ENCODE data around the gene ROM1. TPM values are rescaled to one million over a fixed set of nuclear protein-coding genes. Genes with fewer than 3 reads are reported as not detected.
"Not testable (repeated sequence)": the region's sequence is repeated elsewhere in the genome, so short reads cannot be mapped to it uniquely, and the experiment has no call there.

ROM1 gene
- total RNA-seq, 1 donor from 2014 or later: 2.0 TPM

DNA sequence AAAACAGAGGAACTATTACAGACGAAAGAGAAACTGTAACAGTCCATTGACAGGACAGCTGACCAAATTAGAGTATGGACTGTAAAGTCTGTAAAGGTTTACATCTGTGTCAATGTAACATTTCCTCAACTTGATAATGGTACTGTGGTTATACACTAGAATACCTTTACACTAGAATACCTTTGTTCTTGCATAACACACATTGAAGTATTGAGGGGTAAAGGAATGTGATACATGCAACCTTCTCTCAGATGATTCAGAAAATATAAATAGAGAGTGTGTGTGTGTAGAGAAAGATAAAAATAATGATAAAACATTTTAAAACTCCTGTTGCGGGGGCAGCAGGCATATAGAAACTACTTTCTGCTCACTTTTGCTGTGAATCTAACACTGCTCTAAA is 33.8 kb upstream of the ROM1 start:
- no peak overlapping the region for H3K4me3 ChIP-seq
- intact Hi-C loops (cut with micrococcal nuclease): no loop called here
- H3K9me3 ChIP-seq (replicated peaks): no peaks in the 10 kb centered on the region
- no peaks in the 10 kb centered on the region for H3K27me3 ChIP-seq (ENCODE audit: low read depth)
- H3K27ac ChIP-seq (replicated peaks): no peak overlapping the region
- H3K36me3 ChIP-seq: peaks cover 61% of the 10 kb centered on the region
- TF ChIP-seq, protein P1, sequence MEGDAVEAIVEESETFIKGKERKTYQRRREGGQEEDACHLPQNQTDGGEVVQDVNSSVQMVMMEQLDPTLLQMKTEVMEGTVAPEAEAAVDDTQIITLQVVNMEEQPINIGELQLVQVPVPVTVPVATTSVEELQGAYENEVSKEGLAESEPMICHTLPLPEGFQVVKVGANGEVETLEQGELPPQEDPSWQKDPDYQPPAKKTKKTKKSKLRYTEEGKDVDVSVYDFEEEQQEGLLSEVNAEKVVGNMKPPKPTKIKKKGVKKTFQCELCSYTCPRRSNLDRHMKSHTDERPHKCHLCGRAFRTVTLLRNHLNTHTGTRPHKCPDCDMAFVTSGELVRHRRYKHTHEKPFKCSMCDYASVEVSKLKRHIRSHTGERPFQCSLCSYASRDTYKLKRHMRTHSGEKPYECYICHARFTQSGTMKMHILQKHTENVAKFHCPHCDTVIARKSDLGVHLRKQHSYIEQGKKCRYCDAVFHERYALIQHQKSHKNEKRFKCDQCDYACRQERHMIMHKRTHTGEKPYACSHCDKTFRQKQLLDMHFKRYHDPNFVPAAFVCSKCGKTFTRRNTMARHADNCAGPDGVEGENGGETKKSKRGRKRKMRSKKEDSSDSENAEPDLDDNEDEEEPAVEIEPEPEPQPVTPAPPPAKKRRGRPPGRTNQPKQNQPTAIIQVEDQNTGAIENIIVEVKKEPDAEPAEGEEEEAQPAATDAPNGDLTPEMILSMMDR (IDR thresholded peaks at IDR 0.05; ENCODE audit: borderline replicate concordance): no peak
- DNase-seq: no peak
- H3K4me1 ChIP-seq: peaks cover 44% of the 10 kb centered on the region

DNA sequence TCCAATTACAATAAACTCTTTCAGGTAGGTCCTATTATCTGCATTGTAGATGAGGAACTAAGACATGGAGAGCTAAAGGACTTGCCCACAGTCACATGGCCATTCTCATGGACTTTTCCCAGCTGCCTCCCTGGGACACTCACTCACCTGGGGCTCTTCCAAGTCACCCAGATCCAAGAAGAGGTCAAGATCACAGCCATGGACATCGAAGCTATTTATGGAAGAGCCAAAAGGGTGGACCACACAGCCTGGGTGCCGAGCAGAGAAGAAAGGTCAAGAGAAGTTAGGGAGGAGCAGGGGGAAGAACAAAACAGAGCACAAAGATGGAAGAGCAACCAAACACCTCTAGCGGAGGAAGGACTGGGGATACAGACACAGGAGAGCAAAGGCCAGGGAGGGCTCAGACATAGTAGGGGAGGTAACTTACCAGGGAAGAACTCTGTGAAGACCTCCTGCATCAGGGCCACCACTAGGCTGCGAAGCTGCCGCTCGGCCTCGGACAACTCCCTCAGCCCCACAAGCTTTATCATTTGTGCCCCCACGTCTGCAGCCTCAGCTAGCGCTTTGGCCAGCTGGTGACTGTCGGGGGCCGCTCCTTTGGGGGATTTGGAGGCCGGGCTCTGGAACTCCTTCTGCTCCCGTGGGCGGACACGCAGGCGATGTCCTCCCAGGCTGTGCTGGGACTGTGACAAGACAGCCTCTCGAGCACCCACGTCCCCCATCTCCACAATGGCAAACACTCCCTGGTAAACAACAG is 31.9 kb upstream of the ROM1 start:
- Histone ChIP-seq H3K9me3 (replicated peaks) (no peaks in the 10 kb centered on the region), H3K4me3 (no peak overlapping the region), H3K36me3 (peaks cover 78% of the 10 kb centered on the region), H3K4me1 (peaks cover 25% of the 10 kb centered on the region), H3K27me3 (ENCODE audit: low read depth) (no peaks in the 10 kb centered on the region), H3K27ac (replicated peaks) (no peak overlapping the region)
- no peak for DNase-seq
- TF ChIP-seq, protein P1 (IDR thresholded peaks at IDR 0.05; ENCODE audit: borderline replicate concordance): no peak
- intact Hi-C loops (cut with micrococcal nuclease): no loop called here

DNA sequence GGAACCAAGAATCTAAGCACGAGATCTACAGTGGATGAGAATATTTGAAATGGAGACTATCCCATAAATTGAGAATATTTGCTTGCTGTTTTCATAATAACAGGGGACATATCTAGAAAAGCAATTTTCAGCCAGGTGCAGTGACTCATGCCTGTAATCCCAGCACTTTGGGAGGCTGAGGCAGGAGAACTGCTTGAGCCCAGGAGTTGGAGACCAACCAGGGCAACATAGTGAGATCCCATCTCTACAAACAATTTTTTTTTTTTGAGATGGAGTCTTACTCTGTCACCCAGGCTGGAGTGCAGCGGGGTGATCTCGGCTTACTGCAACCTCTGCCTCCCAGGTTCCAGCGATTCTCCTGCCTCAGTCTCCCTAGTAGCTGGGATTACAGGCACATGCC is 31.3 kb upstream of the ROM1 start:
- DNase-seq; H3K4me3 ChIP-seq; intact Hi-C loops (cut with micrococcal nuclease); H3K27ac ChIP-seq (replicated peaks); H3K27me3 ChIP-seq (ENCODE audit: low read depth); H3K9me3 ChIP-seq (replicated peaks): not testable (repeated sequence)
- H3K36me3 ChIP-seq: peaks cover 78% of the 10 kb centered on the region
- peaks cover 19% of the 10 kb centered on the region for H3K4me1 ChIP-seq

DNA sequence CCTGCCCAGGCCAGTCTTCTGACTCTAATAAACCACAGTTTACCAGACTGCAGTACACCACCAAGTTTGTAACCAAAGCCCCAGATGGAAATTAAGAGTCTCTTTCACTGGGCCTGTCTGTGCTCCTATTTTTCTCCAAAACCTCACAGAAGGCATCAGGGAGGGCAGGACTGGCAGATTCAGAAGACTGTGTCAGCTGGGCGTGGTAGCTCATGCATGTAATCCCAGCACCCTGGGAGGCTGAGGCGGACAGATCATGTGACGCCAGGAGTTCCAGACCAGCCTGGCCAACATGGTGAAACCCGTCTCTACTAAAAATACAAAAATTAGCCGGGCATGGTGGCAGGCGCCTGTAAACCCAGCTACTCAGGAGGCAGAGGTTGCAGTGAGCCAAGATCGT is 27.7 kb upstream of the ROM1 start:
- H3K36me3 ChIP-seq: peaks cover 72% of the 10 kb centered on the region
- H3K27ac ChIP-seq (replicated peaks); DNase-seq; intact Hi-C loops (cut with micrococcal nuclease); H3K27me3 ChIP-seq (ENCODE audit: low read depth); H3K9me3 ChIP-seq (replicated peaks); H3K4me3 ChIP-seq: not testable (repeated sequence)
- H3K4me1 ChIP-seq: peaks cover 22% of the 10 kb centered on the region

DNA sequence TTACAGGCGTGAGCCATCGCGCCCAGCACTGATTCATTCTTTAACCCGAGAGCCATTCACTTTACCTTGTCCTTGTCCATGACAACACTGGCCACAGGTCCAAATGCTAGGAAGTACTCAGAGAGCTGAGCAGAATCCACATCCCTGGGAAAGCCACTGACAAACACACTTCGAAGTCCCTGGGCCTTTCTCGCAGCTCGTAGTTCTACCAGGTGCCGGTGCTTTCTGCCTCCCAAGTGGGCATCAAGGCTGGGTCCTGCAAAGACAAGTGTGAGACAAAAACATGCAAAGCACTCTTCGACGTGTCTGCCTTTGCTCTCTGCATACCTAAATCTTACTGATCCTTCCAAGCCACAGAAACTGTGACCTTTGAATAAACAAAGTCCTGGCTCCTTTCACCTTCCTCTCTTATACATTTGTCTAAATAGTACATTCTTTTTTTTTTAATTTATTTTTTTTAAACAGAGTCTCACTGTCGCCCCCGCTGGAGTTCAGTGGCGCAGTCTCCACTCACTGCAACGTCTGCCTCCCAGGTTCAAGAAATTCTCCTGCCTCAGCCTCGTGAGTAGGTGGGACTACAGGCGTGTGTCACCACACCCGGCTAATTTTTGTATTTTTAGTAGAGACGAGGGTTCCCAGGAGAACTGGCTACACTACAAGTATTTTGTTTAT is 24.0 kb upstream of the ROM1 start:
- Histone ChIP-seq H3K36me3 (peaks cover 55% of the 10 kb centered on the region), H3K27ac (replicated peaks) (no peak overlapping the region), H3K9me3 (replicated peaks) (no peaks in the 10 kb centered on the region), H3K4me3 (no peak overlapping the region), H3K27me3 (ENCODE audit: low read depth) (no peaks in the 10 kb centered on the region), H3K4me1 (peaks cover 45% of the 10 kb centered on the region)
- TF ChIP-seq, protein P1 (IDR thresholded peaks at IDR 0.05; ENCODE audit: borderline replicate concordance): no peak
- intact Hi-C loops (cut with micrococcal nuclease): no loop called here
- no peak for DNase-seq

DNA sequence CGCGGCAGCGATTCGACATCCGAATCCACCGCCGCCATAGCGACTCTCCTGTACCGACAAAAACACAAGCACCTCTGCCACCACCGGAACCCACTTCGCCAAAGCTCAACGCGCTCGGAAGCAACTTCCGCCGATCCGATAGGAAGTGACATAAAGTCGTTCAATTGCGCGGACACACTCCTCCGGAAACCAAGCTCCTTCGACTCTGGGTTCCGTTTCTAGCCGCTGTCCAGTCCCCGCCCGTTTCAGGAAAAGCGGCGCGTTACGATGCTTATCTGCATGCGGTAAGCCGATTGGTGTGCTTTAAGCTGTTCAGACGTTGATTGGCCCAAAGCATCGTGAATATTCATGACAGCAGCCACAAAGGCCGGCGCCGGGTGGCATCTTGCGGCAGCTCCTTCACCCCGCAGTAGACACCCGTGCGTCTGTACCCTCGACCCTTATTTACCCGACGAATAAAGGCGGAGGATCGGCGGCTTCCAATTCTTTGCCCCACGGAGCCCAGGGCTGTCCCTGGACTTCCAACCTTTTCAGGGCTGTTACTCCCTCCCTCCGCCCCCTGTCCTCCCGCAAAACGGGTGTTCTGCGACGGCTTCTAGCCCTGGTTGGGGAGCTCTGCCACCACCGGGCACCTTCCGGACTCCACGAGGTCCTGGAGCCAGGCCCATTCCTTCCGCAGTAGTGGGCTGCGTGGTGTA is 21.5 kb upstream of the ROM1 start, which contains the start of gene TUT1:
TUT1 (minus strand) TSS at position 76 of the 698 bp plus-strand sequence; CDS start at position 38, 38 bp downstream.
- TF ChIP-seq, protein P1 (IDR thresholded peaks at IDR 0.05; ENCODE audit: borderline replicate concordance): peak; percentile 14
- Histone ChIP-seq H3K27me3 (ENCODE audit: low read depth) (no peaks in the 10 kb centered on the region), H3K9me3 (replicated peaks) (no peaks in the 10 kb centered on the region), H3K4me3 (peak within 1 kb of the TSS; percentile 72), H3K27ac (replicated peaks) (peak within 1 kb of the TSS; percentile 96), H3K4me1 (peaks cover 45% of the 10 kb centered on the region), H3K36me3 (peaks cover 58% of the 10 kb centered on the region)
- DNase-seq: peak; percentile 93
- intact Hi-C loops (cut with micrococcal nuclease): no loop called here
